Right lobe of liver (tissue), 6 donors: ENCODE measurements around the gene PEDS1. TPM values are rescaled to one million over a fixed set of nuclear protein-coding genes. Genes with fewer than 3 reads are reported as not detected.

Source experiments
- ATAC-seq, 4 donors: fragments of 200-7000 bp; cut with Tn5 transposase; one replicate each; pipeline ENCODE4 v1.9.1; 2020; ENCODE audit warnings: mild to moderate bottlenecking in 4 of 4, moderate library complexity in 4 of 4
- DNase-seq, 3 donors: peaks; one replicate each; pipeline ENCODE4 v3.0.0-alpha.2; 2020
- H3K27ac ChIP-seq, 3 donors: fragments of 200-600 bp; one replicate each; pipeline ENCODE4 v1.8.0; 2022
- H3K27me3 ChIP-seq, 2 donors: fragments of 200-600 bp; one replicate each; pipeline ENCODE4 v1.8.0; 2022
- H3K36me3 ChIP-seq, 4 donors: fragments of 200-600 bp; sonication (generic) in 1 of 4; one replicate each; pipeline versions ENCODE4 v1.5.1 to v1.8.0; 2017 to 2022; ENCODE audit warnings: control low read depth in 1 of 4
- H3K4me1 ChIP-seq, 4 donors: fragments of 200-600 bp; sonication (generic) in 1 of 4; one replicate each; pipeline versions ENCODE4 v1.5.1 to v1.8.0; 2017 to 2022; ENCODE audit warnings: control low read depth in 1 of 4
- H3K4me3 ChIP-seq, 3 donors: fragments of 200-600 bp; one replicate each; pipeline ENCODE4 v1.8.0; 2022
- H3K9me3 ChIP-seq, 4 donors: fragments of 200-600 bp; sonication (generic) in 1 of 4; one replicate each; pipeline versions ENCODE4 v1.5.1 to v1.8.0; 2017 to 2022; ENCODE audit warnings: control low read depth in 1 of 4
- POLR2A ChIP-seq: fragments of 450-650 bp; IDR thresholded peaks from one replicate; pipeline ENCODE4 v1.6.1; 2017; ENCODE audit warnings: antibody characterized with exemption, mild to moderate bottlenecking
- WGBS: methylation state at CpG from one replicate; pipeline ENCODE4 v1.1.6; 2018; ENCODE audit warnings: low coverage, low lambda C conversion rate; ENCODE audit not compliant: insufficient coverage; ENCODE audit errors: missing lambda C conversion rate; 5-methylcytosine and 5-hydroxymethylcytosine counted together
- intact Hi-C, 2 donors: fragments of 100-400 bp; cut with DNase I; formaldehyde crosslinking; loops; one replicate each; pipeline versions ENCODE4 v1.11.2 to v1.14.1; 2022
- total RNA-seq, 6 experiments: library from RNA; depleted of rRNA in 2 of 6; stranded (reverse); fragments of >200 nt in 2 of 6; fragmentation: NEBNext Ultra II Directional in 3 of 6; extraction: Animal tissue kit (Norgen Biotek cat#: 25700) in 3 of 6; gene quantifications; one replicate each; pipeline versions ENCODE4 v1.1.0 to v1.2.4, GENCODE V29; 2016 to 2023
- TF ChIP-seq, protein P1 (sequence below), 4 donors: fragments of 200-600 bp in 3 of 4; fragments of 450-650 bp in 1 of 4; IDR thresholded peaks; one replicate each; pipeline versions ENCODE4 v1.5.1 to v1.8.0; 2016 to 2022; ENCODE audit warnings: antibody characterized with exemption in 4 of 4, mild to moderate bottlenecking in 2 of 4
- donor health status: DM: no; HTN: yes; CAD: no.
- donor health status: DM: no; HTN: no; CAD: no.
- donor health status: DM: no; HTN: no; CAD: no.
- donor health status: DM: no; HTN: yes; CAD: no.
- donor health status: DM: no; HTN: yes; CAD: no.

PEDS1 gene
- total RNA-seq, 6 experiments from 2014 or later: 6.9 to 25.3 (median 13.7) TPM

DNA sequence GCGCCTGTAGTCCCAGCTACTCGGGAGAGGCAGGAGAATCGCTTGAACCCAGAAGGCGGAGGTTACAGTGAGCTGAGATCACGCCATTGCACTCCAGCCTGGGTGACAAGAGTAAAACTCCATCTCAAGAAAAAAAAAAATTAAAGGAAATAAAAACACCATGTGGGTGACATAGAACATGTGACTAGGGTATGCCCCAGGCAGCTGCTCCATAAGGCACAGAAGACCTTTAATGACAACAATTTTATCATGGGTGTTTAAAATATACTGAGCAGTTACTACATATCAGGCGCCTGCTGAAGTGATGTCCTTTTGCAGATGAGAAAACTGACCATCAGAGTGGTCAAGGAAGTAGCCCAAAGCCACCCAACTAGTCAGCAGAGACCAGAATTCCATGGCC is 8.0 kb downstream of the PEDS1 start:
- no peak for TF ChIP-seq POLR2A
- TF ChIP-seq, protein P1, sequence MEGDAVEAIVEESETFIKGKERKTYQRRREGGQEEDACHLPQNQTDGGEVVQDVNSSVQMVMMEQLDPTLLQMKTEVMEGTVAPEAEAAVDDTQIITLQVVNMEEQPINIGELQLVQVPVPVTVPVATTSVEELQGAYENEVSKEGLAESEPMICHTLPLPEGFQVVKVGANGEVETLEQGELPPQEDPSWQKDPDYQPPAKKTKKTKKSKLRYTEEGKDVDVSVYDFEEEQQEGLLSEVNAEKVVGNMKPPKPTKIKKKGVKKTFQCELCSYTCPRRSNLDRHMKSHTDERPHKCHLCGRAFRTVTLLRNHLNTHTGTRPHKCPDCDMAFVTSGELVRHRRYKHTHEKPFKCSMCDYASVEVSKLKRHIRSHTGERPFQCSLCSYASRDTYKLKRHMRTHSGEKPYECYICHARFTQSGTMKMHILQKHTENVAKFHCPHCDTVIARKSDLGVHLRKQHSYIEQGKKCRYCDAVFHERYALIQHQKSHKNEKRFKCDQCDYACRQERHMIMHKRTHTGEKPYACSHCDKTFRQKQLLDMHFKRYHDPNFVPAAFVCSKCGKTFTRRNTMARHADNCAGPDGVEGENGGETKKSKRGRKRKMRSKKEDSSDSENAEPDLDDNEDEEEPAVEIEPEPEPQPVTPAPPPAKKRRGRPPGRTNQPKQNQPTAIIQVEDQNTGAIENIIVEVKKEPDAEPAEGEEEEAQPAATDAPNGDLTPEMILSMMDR (IDR thresholded peaks at IDR 0.05): no peak

DNA sequence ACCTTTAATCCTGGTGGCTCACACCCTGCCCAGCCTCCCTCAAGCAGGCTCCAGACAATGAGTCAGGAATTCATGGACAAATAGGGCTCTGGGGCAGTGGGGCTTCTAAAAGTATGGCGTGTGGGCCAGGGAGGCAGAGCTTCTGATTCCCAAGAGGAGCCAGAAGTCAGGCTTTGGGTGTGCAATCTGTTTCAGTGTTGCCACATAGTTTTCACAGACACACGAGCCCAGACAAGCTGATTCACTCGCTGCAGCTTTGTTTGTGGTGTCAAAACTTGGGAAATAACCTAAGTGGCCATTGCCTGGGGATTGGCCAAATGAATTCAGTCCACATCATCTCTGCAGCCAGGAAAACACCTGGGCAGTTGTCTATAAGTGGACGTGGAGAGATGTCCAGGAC is 9.2 kb downstream of the PEDS1 start:
- ATAC-seq: peak; percentile 54 to 81 (median 73)
- Histone ChIP-seq H3K36me3 (peaks cover 0 to 19% (median 6%) of the 10 kb centered on the region in 4 donors), H3K4me1 (peaks cover 0 to 54% (median 21%) of the 10 kb centered on the region in 4 donors), H3K27me3 (no peaks in the 10 kb centered on the region), H3K4me3 (no peak overlapping the region), H3K27ac (peak overlapping the region; percentile 34 to 62 (median 52)), H3K9me3 (no peaks in the 10 kb centered on the region)
- TF ChIP-seq, protein P1 (IDR thresholded peaks at IDR 0.05): no peak
- no peak for TF ChIP-seq POLR2A
- intact Hi-C loops: no loop called here
- peak in 2 of 3 donors; percentile 62 to 69 for DNase-seq
- WGBS: 0% methylated on average over 1 of the region's 4 CpGs

More for the DNA sequence above, 8.0 kb downstream of the PEDS1 start:
- DNase-seq (no peak), ATAC-seq (no peak)
- no peaks in the 10 kb centered on the region for H3K9me3 ChIP-seq
- 95% methylated on average over 6 of the region's 6 CpGs for WGBS
- no peaks in the 10 kb centered on the region for H3K27me3 ChIP-seq
- peaks cover 0 to 49% (median 18%) of the 10 kb centered on the region in 4 donors for H3K4me1 ChIP-seq
- H3K27ac ChIP-seq: peak overlapping the region in 2 of 3 donors; percentile 10 to 70
- no peak overlapping the region for H3K4me3 ChIP-seq
- intact Hi-C loops: no loop called here
- peaks cover 0 to 15% (median 6%) of the 10 kb centered on the region in 4 donors for H3K36me3 ChIP-seq

DNA sequence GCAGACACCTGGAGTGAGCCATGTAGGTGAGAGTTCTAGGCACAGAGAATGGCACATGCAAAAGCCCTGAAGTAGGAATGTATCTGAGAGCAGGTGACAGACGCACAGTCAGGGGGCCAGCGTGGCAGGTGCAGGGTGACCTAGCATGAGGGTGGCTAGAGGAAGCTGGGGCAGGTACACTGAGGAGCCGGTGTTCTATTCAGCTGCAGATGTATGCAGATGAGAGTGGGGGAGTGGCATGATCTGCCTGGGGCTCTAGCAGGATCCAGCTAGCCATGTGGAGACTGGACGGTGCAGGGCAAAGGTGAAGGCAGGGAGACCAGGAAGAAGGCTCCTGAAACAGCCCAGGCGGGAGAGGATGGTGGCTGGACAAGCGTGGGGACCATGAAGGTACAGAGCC is 10.7 kb downstream of the PEDS1 start:
- WGBS: 54% methylated on average over 4 of the region's 6 CpGs
- no peak overlapping the region for H3K4me3 ChIP-seq
- TF ChIP-seq, protein P1 (IDR thresholded peaks at IDR 0.05): no peak
- TF ChIP-seq POLR2A: no peak
- H3K27ac ChIP-seq: peak overlapping the region in 1 of 3 donors; percentile 4
- intact Hi-C loops: no loop called here
- no peaks in the 10 kb centered on the region for H3K27me3 ChIP-seq
- peaks cover 0 to 12% (median 6%) of the 10 kb centered on the region in 4 donors for H3K36me3 ChIP-seq
- H3K9me3 ChIP-seq: no peaks in the 10 kb centered on the region
- DNase-seq: no peak
- peaks cover 0 to 69% (median 36%) of the 10 kb centered on the region in 4 donors for H3K4me1 ChIP-seq
- ATAC-seq: peak in 1 of 4 donors; percentile 5

DNA sequence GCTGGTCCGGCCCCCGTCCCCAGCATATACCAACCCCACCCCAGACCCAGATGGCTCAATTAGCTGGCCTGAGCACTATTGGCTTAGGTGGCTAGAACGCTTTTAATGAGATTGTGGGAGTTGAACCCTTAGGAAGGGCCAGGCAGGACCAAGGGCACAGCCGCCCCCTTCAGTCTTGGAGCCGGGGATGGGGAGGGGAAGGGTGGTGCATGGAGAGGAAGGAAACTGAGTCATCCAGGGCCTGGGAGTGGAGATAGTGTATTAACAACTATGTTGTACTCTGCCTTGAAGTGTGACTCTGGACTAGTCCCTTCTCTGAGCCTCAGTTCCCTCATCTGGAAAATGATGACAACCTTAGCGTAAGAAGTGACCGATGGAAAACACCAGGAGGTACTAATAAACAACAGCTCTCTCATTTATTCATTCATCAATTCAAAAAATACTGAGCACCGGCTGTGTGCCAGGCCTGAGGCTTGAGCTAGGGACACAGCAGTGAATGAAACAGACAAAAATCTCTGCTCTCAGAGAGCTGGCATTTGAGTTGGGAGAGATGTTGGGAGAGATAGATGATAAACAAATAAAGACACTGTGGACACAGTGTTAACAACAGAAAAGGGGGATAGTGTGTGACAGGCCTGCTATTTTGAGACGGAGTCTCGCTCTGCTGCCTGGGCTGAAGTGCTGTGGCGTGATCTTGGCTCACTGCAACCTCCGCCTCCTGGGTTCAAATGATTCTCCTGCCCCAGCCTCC is 11.5 kb downstream of the PEDS1 start:
- peaks cover 0 to 12% (median 6%) of the 10 kb centered on the region in 4 donors for H3K36me3 ChIP-seq
- ATAC-seq: peak in 1 of 4 donors; percentile 18
- H3K27ac ChIP-seq: no peak overlapping the region
- TF ChIP-seq, protein P1 (IDR thresholded peaks at IDR 0.05): no peak
- TF ChIP-seq POLR2A: no peak
- DNase-seq: no peak
- H3K9me3 ChIP-seq: no peaks in the 10 kb centered on the region
- H3K4me1 ChIP-seq: peaks cover 0 to 74% (median 40%) of the 10 kb centered on the region in 4 donors
- WGBS: 69% methylated on average over 6 of the region's 12 CpGs
- H3K27me3 ChIP-seq: no peaks in the 10 kb centered on the region
- intact Hi-C loops: no loop called here
- H3K4me3 ChIP-seq: no peak overlapping the region
